Neural progenitor cell (in vitro differentiated cells): ENCODE data around the gene CNTNAP2.

Source experiments
- CTCF ChIP-seq: fragments of 200-600 bp; sonication (generic); IDR thresholded peaks from 2 replicates; pipeline ENCODE4 v1.5.1; 2017; ENCODE audit warnings: antibody characterized with exemption, mild to moderate bottlenecking
- EZH2 ChIP-seq: fragments of 200-600 bp; sonication (generic); IDR thresholded peaks from 2 replicates; pipeline ENCODE4 v1.6.1; 2017; ENCODE audit warnings: antibody characterized with exemption, mild to moderate bottlenecking, moderate library complexity

- TF ChIP-seq CTCF (no peak), EZH2 (no peak)
These were observed 749.1 kb downstream of the CNTNAP2 start for GRCh38 chr7:146865696-146866095.
